Measurements from ENCODE around the gene GKN1. TPM values are rescaled to one million over a fixed set of nuclear protein-coding genes. Genes with fewer than 3 reads are reported as not detected.

The GKN1 gene
- total RNA-seq, 2 experiments from 2014 or later = not detected

GRCh38 chr2:69017080-69017479, 42.6 kb downstream of the GKN1 start:
- ChIA-PET CTCF (interaction anchor here (1.1 kb wide), 1 partner anchor 9 kb away, joined by 3 read pairs; no protein-coding TSS in a partner anchor), POLR2A (no interaction called here)
- Mint-ChIP-seq H3K9me3 (no peaks in the 10 kb centered on the region), H3K36me3 (ENCODE audit: low read depth) (no peaks in the 10 kb centered on the region), H3K4me1 (peaks cover 18% of the 10 kb centered on the region), H3K4me3 (no peak overlapping the region), H3K27me3 (peaks cover 74% of the 10 kb centered on the region), H3K27ac (no peak overlapping the region)
- no peak for DNase-seq

- no peaks in the 10 kb centered on the region for H3K36me3 Mint-ChIP-seq (ENCODE audit: low read depth)
- no peaks in the 10 kb centered on the region for H3K9me3 Mint-ChIP-seq
- no peak for DNase-seq
- ChIA-PET POLR2A (no interaction called here), CTCF (interaction anchor here (1.1 kb wide), 1 partner anchor 12 kb away, joined by 3 read pairs; no protein-coding TSS in a partner anchor)
- peaks cover 66% of the 10 kb centered on the region for H3K27me3 Mint-ChIP-seq
- peaks cover 13% of the 10 kb centered on the region for H3K4me1 Mint-ChIP-seq
- H3K4me3 Mint-ChIP-seq = no peak overlapping the region
- H3K27ac Mint-ChIP-seq = no peak overlapping the region
These were observed 43.4 kb downstream of the GKN1 start for GRCh38 chr2:69017835-69018234.

- no peaks in the 10 kb centered on the region for H3K9me3 Mint-ChIP-seq
- no peak for DNase-seq
These were observed 44.3 kb downstream of the GKN1 start for GRCh38 chr2:69018678-69019095.

GRCh38 chr2:69020496-69021426, 46.3 kb downstream of the GKN1 start:
- CTCF ChIA-PET = no interaction called here
- Mint-ChIP-seq H3K4me3 (no peak overlapping the region), H3K9me3 (no peaks in the 10 kb centered on the region), H3K27ac (no peak overlapping the region), H3K36me3 (ENCODE audit: low read depth) (no peaks in the 10 kb centered on the region), H3K27me3 (peaks cover 45% of the 10 kb centered on the region), H3K4me1 (no peaks in the 10 kb centered on the region)
- no peak for DNase-seq
- POLR2A ChIA-PET = no interaction called here

More at GRCh38 chr2:69018678-69019095, 44.3 kb downstream of the GKN1 start:
- Mint-ChIP-seq H3K4me1 (peaks cover 8% of the 10 kb centered on the region), H3K27ac (no peak overlapping the region), H3K36me3 (ENCODE audit: low read depth) (no peaks in the 10 kb centered on the region), H3K27me3 (peaks cover 59% of the 10 kb centered on the region), H3K4me3 (no peak overlapping the region)
- POLR2A ChIA-PET = no interaction called here
- CTCF ChIA-PET = interaction anchor here (1.1 kb wide), 1 partner anchor 11 kb away, joined by 3 read pairs; no protein-coding TSS in a partner anchor

GRCh38 chr2:69021727-69022126, 47.3 kb downstream of the GKN1 start:
- Mint-ChIP-seq H3K36me3 (ENCODE audit: low read depth) (no peaks in the 10 kb centered on the region), H3K4me3 (no peak overlapping the region), H3K9me3 (no peaks in the 10 kb centered on the region), H3K27me3 (peaks cover 44% of the 10 kb centered on the region), H3K27ac (no peak overlapping the region), H3K4me1 (no peaks in the 10 kb centered on the region)
- POLR2A ChIA-PET = no interaction called here
- DNase-seq = no peak
- CTCF ChIA-PET = interaction anchor here (1.5 kb wide), 1 partner anchor 284 kb away, joined by 4 read pairs; no protein-coding TSS in a partner anchor

- ChIA-PET POLR2A (no interaction called here), CTCF (interaction anchor here (1.5 kb wide), 1 partner anchor 283 kb away, joined by 4 read pairs; no protein-coding TSS in a partner anchor)
- H3K4me3 Mint-ChIP-seq = no peak overlapping the region
These were observed 48.1 kb downstream of the GKN1 start for GRCh38 chr2:69022548-69022947.

GRCh38 chr2:69023236-69023635, 48.8 kb downstream of the GKN1 start:
- no peak overlapping the region for H3K27ac Mint-ChIP-seq
- POLR2A ChIA-PET = no interaction called here
- CTCF ChIA-PET = interaction anchor here (1.2 kb wide), 1 partner anchor 11 kb away, joined by 3 read pairs; the partner anchor contains the start of gene ANTXR1
- no peaks in the 10 kb centered on the region for H3K36me3 Mint-ChIP-seq (ENCODE audit: low read depth)
- no peak for DNase-seq
- H3K27me3 Mint-ChIP-seq = peaks cover 36% of the 10 kb centered on the region
- no peaks in the 10 kb centered on the region for H3K4me1 Mint-ChIP-seq
- no peaks in the 10 kb centered on the region for H3K9me3 Mint-ChIP-seq
- no peak overlapping the region for H3K4me3 Mint-ChIP-seq

More at GRCh38 chr2:69022548-69022947, 48.1 kb downstream of the GKN1 start:
- Mint-ChIP-seq H3K4me1 (no peaks in the 10 kb centered on the region), H3K27me3 (peaks cover 43% of the 10 kb centered on the region), H3K27ac (no peak overlapping the region), H3K36me3 (ENCODE audit: low read depth) (no peaks in the 10 kb centered on the region), H3K9me3 (no peaks in the 10 kb centered on the region)
- DNase-seq = no peak

GRCh38 chr2:69026026-69026425, 51.6 kb downstream of the GKN1 start:
- no peak overlapping the region for H3K27ac Mint-ChIP-seq
- ChIA-PET POLR2A (no interaction called here), CTCF (interaction anchor here (1.4 kb wide), 1 partner anchor 10 kb away, joined by 3 read pairs; no protein-coding TSS in a partner anchor)
- H3K9me3 Mint-ChIP-seq = no peaks in the 10 kb centered on the region
- DNase-seq = peak; percentile 46
- no peaks in the 10 kb centered on the region for H3K36me3 Mint-ChIP-seq (ENCODE audit: low read depth)
- H3K4me3 Mint-ChIP-seq = no peak overlapping the region
- no peaks in the 10 kb centered on the region for H3K4me1 Mint-ChIP-seq
- peaks cover 28% of the 10 kb centered on the region for H3K27me3 Mint-ChIP-seq

GRCh38 chr2:69026691-69027459, 52.4 kb downstream of the GKN1 start:
- H3K4me3 Mint-ChIP-seq = no peak overlapping the region
- peaks cover 24% of the 10 kb centered on the region for H3K27me3 Mint-ChIP-seq
- no peaks in the 10 kb centered on the region for H3K36me3 Mint-ChIP-seq (ENCODE audit: low read depth)
- no peak for DNase-seq
- no peaks in the 10 kb centered on the region for H3K4me1 Mint-ChIP-seq
- no peaks in the 10 kb centered on the region for H3K9me3 Mint-ChIP-seq
- CTCF ChIA-PET = interaction anchor here (1.4 kb wide), 1 partner anchor 10 kb away, joined by 3 read pairs; no protein-coding TSS in a partner anchor
- POLR2A ChIA-PET = no interaction called here
- no peak overlapping the region for H3K27ac Mint-ChIP-seq

Other genes starting within 250 kb of the GKN1 start
- 10 to 100 TPM; 94.9 to 97.8 TPM for gene ARHGAP25, start 239.8 kb upstream of the GKN1 start, total RNA-seq
- not detected for gene BMP10, start 103.2 kb upstream of the GKN1 start, total RNA-seq
- gene GKN2, start 21.7 kb upstream of the GKN1 start, total RNA-seq = not detected
- under 1 TPM; 0.05 to 0.23 TPM for gene ANTXR1, start 38.5 kb downstream of the GKN1 start, total RNA-seq

All from activated CD4-positive, alpha-beta T cell treated with anti-CD3 and anti-CD28 coated beads, Interleukin-2, amount 10 ng/mL, durations not matched to agents 7 days and 5 days (primary cell).